ENCODE measurements around the gene NTN4. TPM values are rescaled to one million over a fixed set of nuclear protein-coding genes. Genes with fewer than 3 reads are reported as not detected.
A peak's percentile ranks its signal among the peaks of the same experiment; 100 is the strongest.

The NTN4 gene
- total RNA-seq, 2 donors from 2014 or later = 79.2 to 118 TPM

DNA sequence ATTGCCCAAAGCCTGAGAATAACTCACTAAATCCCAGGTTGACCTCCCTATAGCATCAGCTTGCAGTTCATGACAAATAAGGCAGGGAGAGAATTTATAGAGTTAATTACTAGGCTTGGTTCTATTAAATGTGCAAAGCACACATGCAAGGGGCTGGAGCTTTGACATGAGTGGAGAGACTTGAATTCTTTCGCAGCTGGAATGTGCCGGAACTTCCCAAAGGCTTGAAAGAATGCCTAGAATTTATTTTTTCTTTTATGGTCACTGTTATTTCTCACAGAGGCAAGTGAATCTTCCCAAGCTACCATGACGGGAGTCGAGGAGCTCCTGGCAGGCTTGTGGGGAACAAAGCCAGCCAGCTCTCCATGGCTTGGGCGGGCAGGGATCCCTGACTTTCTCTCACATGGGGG, 143.8 kb downstream of the NTN4 start:
- intact Hi-C loops (cut with DNase I) = no loop called here
- no peak for DNase-seq (ENCODE audit: low spot score)
- Histone ChIP-seq H3K9me3 (no peaks in the 10 kb centered on the region), H3K36me3 (no peaks in the 10 kb centered on the region), H3K4me1 (replicated peaks) (no peaks in the 10 kb centered on the region), H3K27ac (peak overlapping the region in 1 of 2 donors; percentile 24), H3K4me3 (no peak overlapping the region), H3K27me3 (replicated peaks; ENCODE audit: insufficient read depth) (no peaks in the 10 kb centered on the region)
- TF ChIP-seq, protein P1, sequence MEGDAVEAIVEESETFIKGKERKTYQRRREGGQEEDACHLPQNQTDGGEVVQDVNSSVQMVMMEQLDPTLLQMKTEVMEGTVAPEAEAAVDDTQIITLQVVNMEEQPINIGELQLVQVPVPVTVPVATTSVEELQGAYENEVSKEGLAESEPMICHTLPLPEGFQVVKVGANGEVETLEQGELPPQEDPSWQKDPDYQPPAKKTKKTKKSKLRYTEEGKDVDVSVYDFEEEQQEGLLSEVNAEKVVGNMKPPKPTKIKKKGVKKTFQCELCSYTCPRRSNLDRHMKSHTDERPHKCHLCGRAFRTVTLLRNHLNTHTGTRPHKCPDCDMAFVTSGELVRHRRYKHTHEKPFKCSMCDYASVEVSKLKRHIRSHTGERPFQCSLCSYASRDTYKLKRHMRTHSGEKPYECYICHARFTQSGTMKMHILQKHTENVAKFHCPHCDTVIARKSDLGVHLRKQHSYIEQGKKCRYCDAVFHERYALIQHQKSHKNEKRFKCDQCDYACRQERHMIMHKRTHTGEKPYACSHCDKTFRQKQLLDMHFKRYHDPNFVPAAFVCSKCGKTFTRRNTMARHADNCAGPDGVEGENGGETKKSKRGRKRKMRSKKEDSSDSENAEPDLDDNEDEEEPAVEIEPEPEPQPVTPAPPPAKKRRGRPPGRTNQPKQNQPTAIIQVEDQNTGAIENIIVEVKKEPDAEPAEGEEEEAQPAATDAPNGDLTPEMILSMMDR (IDR thresholded peaks at IDR 0.05) = no peak
- no peak for TF ChIP-seq POLR2AphosphoS5 (IDR thresholded peaks at IDR 0.05)
- TF ChIP-seq POLR2A (IDR thresholded peaks at IDR 0.05) = no peak
- WGBS = 23% methylated on average over 5 of the region's 5 CpGs

DNA sequence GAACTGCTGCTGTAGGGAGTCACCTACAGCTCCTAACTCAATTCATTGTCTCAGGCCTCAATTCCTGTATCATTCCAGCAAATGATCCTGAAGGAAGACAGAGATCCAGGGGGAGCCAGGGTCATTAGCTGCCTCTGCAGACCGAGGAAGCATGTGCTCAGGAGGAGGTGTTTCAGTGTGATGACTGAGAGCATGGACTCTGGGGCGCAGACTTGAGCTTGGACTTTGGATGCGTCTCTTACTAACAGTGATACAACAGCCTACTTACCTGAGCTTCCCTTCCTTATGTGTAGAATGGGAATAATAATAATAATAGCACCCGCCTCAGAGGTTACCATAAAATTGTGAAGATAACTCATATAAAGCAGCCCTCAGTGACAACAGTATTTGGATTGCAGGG, 147.3 kb downstream of the NTN4 start:
- 99% methylated on average over 4 of the region's 4 CpGs for WGBS
- H3K4me1 ChIP-seq (replicated peaks) = no peaks in the 10 kb centered on the region
- TF ChIP-seq, protein P1 (IDR thresholded peaks at IDR 0.05) = no peak
- no peak for TF ChIP-seq POLR2AphosphoS5 (IDR thresholded peaks at IDR 0.05)
- no peak for TF ChIP-seq POLR2A (IDR thresholded peaks at IDR 0.05)
- intact Hi-C loops (cut with DNase I) = no loop called here
- no peaks in the 10 kb centered on the region for H3K27me3 ChIP-seq (replicated peaks; ENCODE audit: insufficient read depth)
- H3K36me3 ChIP-seq = no peaks in the 10 kb centered on the region
- H3K4me3 ChIP-seq = no peak overlapping the region
- no peaks in the 10 kb centered on the region for H3K9me3 ChIP-seq
- DNase-seq (ENCODE audit: low spot score) = no peak
- H3K27ac ChIP-seq = no peak overlapping the region

DNA sequence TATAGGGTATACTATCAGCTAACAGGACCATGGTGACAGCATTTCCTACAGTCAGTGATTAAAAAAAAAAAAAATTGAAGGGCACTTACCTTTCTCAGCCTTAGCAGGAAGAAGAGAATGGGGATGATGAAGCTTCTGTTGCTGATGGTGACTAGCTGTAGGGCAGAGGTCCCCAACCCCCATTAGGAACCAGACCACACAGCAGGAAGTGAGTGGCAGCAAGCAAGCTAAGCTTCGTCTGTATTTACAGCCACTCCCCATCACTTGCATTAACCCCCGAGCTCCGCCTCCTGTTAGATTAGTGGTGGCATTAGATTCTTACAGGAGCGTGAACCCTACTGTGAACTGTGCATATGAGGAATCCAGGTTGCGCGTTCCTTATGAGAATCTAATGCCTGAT, 148.0 kb downstream of the NTN4 start:
- Histone ChIP-seq H3K27ac (no peak overlapping the region), H3K36me3 (no peaks in the 10 kb centered on the region), H3K4me1 (replicated peaks) (no peaks in the 10 kb centered on the region), H3K4me3 (no peak overlapping the region), H3K27me3 (replicated peaks; ENCODE audit: insufficient read depth) (no peaks in the 10 kb centered on the region), H3K9me3 (no peaks in the 10 kb centered on the region)
- TF ChIP-seq, protein P1 (IDR thresholded peaks at IDR 0.05) = no peak
- TF ChIP-seq POLR2AphosphoS5 (IDR thresholded peaks at IDR 0.05) (no peak), POLR2A (IDR thresholded peaks at IDR 0.05) (no peak)
- 89% methylated on average over 6 of the region's 6 CpGs for WGBS
- intact Hi-C loops (cut with DNase I) = no loop called here
- no peak for DNase-seq (ENCODE audit: low spot score)

DNA sequence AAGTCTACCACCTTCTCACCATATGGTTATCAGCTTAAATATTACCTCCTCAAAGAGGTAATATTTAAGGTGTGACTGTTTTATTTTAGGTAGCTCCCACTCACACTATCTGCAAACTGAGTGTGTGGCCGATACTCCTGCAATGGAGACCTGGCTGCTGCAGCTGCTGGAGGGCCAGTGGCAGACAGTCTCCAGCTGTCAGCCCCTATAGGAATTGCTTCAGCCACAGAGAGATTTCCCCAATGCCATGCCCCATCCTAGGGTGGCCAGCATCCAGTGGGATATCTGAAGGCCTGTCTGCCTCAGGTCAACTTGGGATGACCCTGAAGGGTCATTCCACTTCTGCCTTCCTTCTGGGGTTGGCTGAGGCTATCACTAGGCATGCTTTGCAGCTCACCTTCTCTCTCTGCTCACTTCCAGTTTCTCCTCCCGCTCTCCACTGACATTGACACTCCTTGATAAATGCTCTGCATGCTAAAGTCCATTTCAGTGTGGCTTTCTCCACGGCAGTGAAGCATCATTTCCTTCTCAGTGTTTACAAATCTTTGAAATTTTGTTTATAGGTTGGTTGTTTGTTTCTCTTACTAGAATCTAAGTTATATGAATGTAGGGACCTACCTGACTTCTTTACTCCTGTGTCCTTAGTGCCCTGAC, 149.1 kb downstream of the NTN4 start:
- intact Hi-C loops (cut with DNase I) = no loop called here
- Histone ChIP-seq H3K27ac (no peak overlapping the region), H3K27me3 (replicated peaks; ENCODE audit: insufficient read depth) (no peaks in the 10 kb centered on the region), H3K4me1 (replicated peaks) (no peaks in the 10 kb centered on the region), H3K36me3 (no peaks in the 10 kb centered on the region), H3K4me3 (no peak overlapping the region), H3K9me3 (no peaks in the 10 kb centered on the region)
- DNase-seq (ENCODE audit: low spot score) = no peak
- 93% methylated on average over 3 of the region's 3 CpGs for WGBS
- TF ChIP-seq POLR2AphosphoS5 (IDR thresholded peaks at IDR 0.05) = no peak
- no peak for TF ChIP-seq POLR2A (IDR thresholded peaks at IDR 0.05)
- TF ChIP-seq, protein P1 (IDR thresholded peaks at IDR 0.05) = no peak

DNA sequence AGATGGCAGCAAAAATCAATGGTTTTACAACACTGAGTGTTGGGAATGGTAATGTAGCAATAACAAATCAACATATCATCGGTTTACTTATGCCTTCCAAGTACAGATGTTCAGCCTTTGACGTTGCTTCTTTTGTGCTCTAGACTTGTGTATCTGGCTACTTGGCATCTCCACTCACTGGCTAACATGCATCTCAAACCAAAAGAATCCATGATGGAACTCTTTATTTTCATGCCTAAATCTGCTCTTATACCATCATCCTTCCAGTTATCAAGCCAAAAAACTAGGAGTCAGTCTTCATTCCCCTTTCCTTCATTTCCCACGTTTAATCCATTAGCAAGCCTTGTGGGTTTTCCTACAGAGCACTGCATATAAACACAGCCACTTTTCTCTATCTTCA, 150.0 kb downstream of the NTN4 start:
- Histone ChIP-seq H3K9me3 (no peaks in the 10 kb centered on the region), H3K27me3 (replicated peaks; ENCODE audit: insufficient read depth) (no peaks in the 10 kb centered on the region)
- 87% methylated on average over 3 of the region's 3 CpGs for WGBS

More for the DNA sequence above, 150.0 kb downstream of the NTN4 start:
- H3K36me3 ChIP-seq = no peaks in the 10 kb centered on the region
- H3K4me1 ChIP-seq (replicated peaks) = no peaks in the 10 kb centered on the region
- H3K27ac ChIP-seq = no peak overlapping the region
- intact Hi-C loops (cut with DNase I) = no loop called here
- TF ChIP-seq POLR2AphosphoS5 (IDR thresholded peaks at IDR 0.05) (no peak), POLR2A (IDR thresholded peaks at IDR 0.05) (no peak)
- TF ChIP-seq, protein P1 (IDR thresholded peaks at IDR 0.05) = no peak
- no peak for DNase-seq (ENCODE audit: low spot score)
- no peak overlapping the region for H3K4me3 ChIP-seq

Data from prostate gland (tissue), 2 donors.